ENCODE measurements around the gene SLC15A5. TPM values are rescaled to one million over a fixed set of nuclear protein-coding genes. Genes with fewer than 3 reads are reported as not detected.

Gene SLC15A5
- total RNA-seq, 1 donor from 2014 or later, result not detected

DNA sequence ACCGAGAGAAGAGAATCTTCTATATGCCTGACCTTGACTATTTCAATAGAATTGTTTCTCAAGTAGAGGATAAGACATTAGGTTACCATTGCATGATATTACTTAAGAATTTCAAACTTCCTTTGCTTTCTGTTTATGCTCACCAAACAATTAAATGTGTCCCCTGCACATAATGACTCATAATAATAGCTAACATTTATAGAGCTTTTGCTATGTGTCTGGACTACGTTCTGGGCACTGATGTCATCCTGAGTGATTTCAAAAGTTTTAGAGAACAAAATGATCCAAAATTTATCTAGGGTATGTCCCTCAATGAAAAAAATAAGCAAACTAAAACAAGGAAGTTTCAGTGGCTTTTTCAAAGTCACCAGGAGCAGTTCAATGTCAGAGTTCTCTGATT, 38.8 kb downstream of the SLC15A5 start:
- TF ChIP-seq CTCF (IDR thresholded peaks at IDR 0.05; ENCODE audit: partially characterized antibody, unreplicated experiment), result no peak
- Mint-ChIP-seq H3K27me3 (ENCODE audit: unreplicated experiment) (no peaks in the 10 kb centered on the region), H3K9me3 (ENCODE audit: unreplicated experiment) (no peaks in the 10 kb centered on the region), H3K27ac (ENCODE audit: unreplicated experiment) (no peak overlapping the region), H3K4me3 (ENCODE audit: unreplicated experiment) (no peak overlapping the region), H3K4me1 (ENCODE audit: low read depth, unreplicated experiment) (no peaks in the 10 kb centered on the region), H3K36me3 (ENCODE audit: unreplicated experiment) (no peaks in the 10 kb centered on the region)
- no peak for DNase-seq

DNA sequence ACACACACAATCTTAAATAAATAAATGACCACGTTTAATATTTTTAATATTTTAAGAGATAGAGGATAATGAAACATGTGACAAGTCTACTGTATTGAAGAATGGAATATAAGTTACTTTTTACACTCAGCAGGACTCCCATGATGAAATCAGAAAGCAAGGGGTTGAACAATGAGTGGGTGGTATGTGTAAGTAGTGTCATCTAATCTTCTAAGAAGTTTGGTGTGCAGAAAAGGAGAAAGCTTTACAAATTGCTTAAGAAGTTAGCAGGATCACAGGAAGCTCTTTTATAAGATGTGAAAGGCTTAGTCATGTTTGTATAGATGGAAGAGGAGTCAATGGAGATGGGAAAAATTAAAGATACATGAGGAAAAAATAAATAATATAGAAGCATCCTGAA, 47.8 kb downstream of the SLC15A5 start:
- Mint-ChIP-seq H3K4me1 (ENCODE audit: low read depth, unreplicated experiment) (no peaks in the 10 kb centered on the region), H3K9me3 (ENCODE audit: unreplicated experiment) (no peaks in the 10 kb centered on the region)
- no peak for TF ChIP-seq CTCF (IDR thresholded peaks at IDR 0.05; ENCODE audit: partially characterized antibody, unreplicated experiment)

GRCh38 chr12:16228067-16228466, 49.4 kb downstream of the SLC15A5 start:
- Mint-ChIP-seq H3K36me3 (ENCODE audit: unreplicated experiment) (no peaks in the 10 kb centered on the region), H3K9me3 (ENCODE audit: unreplicated experiment) (no peaks in the 10 kb centered on the region), H3K4me1 (ENCODE audit: low read depth, unreplicated experiment) (no peaks in the 10 kb centered on the region), H3K27me3 (ENCODE audit: unreplicated experiment) (no peaks in the 10 kb centered on the region), H3K27ac (ENCODE audit: unreplicated experiment) (no peak overlapping the region), H3K4me3 (ENCODE audit: unreplicated experiment) (no peak overlapping the region)
- DNase-seq, result no peak
- TF ChIP-seq CTCF (IDR thresholded peaks at IDR 0.05; ENCODE audit: partially characterized antibody, unreplicated experiment), result no peak

More for the DNA sequence above, 47.8 kb downstream of the SLC15A5 start:
- no peak for DNase-seq
- no peaks in the 10 kb centered on the region for H3K36me3 Mint-ChIP-seq (ENCODE audit: unreplicated experiment)
- no peak overlapping the region for H3K4me3 Mint-ChIP-seq (ENCODE audit: unreplicated experiment)
- no peaks in the 10 kb centered on the region for H3K27me3 Mint-ChIP-seq (ENCODE audit: unreplicated experiment)
- no peak overlapping the region for H3K27ac Mint-ChIP-seq (ENCODE audit: unreplicated experiment)

- no peak for TF ChIP-seq CTCF (IDR thresholded peaks at IDR 0.05; ENCODE audit: partially characterized antibody, unreplicated experiment)
- Mint-ChIP-seq H3K4me1 (ENCODE audit: low read depth, unreplicated experiment) (no peaks in the 10 kb centered on the region), H3K36me3 (ENCODE audit: unreplicated experiment) (no peaks in the 10 kb centered on the region), H3K9me3 (ENCODE audit: unreplicated experiment) (no peaks in the 10 kb centered on the region), H3K27ac (ENCODE audit: unreplicated experiment) (no peak overlapping the region), H3K4me3 (ENCODE audit: unreplicated experiment) (no peak overlapping the region), H3K27me3 (ENCODE audit: unreplicated experiment) (no peaks in the 10 kb centered on the region)
- DNase-seq, result no peak
These were observed 51.8 kb downstream of the SLC15A5 start for GRCh38 chr12:16225692-16226091.

DNA sequence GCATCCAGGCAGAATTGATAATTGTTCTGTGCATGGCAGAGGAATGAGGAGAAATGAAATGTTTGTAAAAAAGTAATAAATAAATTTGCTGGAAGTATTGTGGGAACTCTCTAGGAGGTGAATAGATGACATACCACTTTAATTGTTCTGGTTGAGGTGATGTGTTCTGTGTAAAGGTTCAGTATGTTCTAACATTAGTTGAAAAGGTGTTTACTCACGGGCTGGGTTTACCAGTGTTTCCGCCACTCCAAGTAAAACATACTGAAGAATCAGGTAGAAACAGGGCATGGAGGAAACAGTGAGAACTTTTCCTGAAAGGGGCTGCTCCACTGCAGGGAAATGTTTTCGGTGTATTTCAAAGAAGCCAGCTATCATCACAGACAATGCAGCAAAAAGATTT, 53.3 kb downstream of the SLC15A5 start:
- no peak for TF ChIP-seq CTCF (IDR thresholded peaks at IDR 0.05; ENCODE audit: partially characterized antibody, unreplicated experiment)
- no peaks in the 10 kb centered on the region for H3K27me3 Mint-ChIP-seq (ENCODE audit: unreplicated experiment)
- no peaks in the 10 kb centered on the region for H3K9me3 Mint-ChIP-seq (ENCODE audit: unreplicated experiment)
- no peak overlapping the region for H3K27ac Mint-ChIP-seq (ENCODE audit: unreplicated experiment)
- no peak overlapping the region for H3K4me3 Mint-ChIP-seq (ENCODE audit: unreplicated experiment)
- DNase-seq, result no peak
- H3K36me3 Mint-ChIP-seq (ENCODE audit: unreplicated experiment), result no peaks in the 10 kb centered on the region
- H3K4me1 Mint-ChIP-seq (ENCODE audit: low read depth, unreplicated experiment), result no peaks in the 10 kb centered on the region

Measured in glutamatergic neuron (in vitro differentiated cells).